Naive thymus-derived CD8-positive, alpha-beta T cell (primary cell): ENCODE measurements around the gene RGS6. TPM values are rescaled to one million over a fixed set of nuclear protein-coding genes. Genes with fewer than 3 reads are reported as not detected.

ENCODE experiments used
- ATAC-seq, 2 donors: fragments of 150-1000 bp; cut with Tn5 transposase in 1 of 2; sonication (Bioruptor Pico), chemical (Tn5 transposase) in 1 of 2; 1 replicate in 1 of 2; 2 replicates in 1 of 2; pipeline ENCODE4 v1.10.0; 2021; ENCODE audit warnings: mild to moderate bottlenecking in 2 of 2, moderate library complexity in 2 of 2
- POLR2A ChIA-PET: fragments of 350-600 bp; sonication (Branson Sonifier 250); formaldehyde crosslinking; loops from one replicate; lab custom pipeline; 2021; ENCODE audit warnings: antibody characterized with exemption; lab: Charles Lee
- DNase-seq, 10 donors: peaks; one replicate each; pipeline versions ENCODE4 v3.0.0 to v3.0.0-alpha.2; 2020 to 2022
- H3K27ac Mint-ChIP-seq, 10 donors: one replicate each; pipeline ENCODE4 v1.8.0; 2020 to 2022; ENCODE audit warnings: mild to moderate bottlenecking in 10 of 10, mixed read lengths in 10 of 10, moderate library complexity in 4 of 10, inconsistent platforms in 1 of 10
- H3K27me3 Mint-ChIP-seq, 5 donors: one replicate each; pipeline ENCODE4 v1.8.0; 2021 to 2022; ENCODE audit warnings: mixed read lengths in 5 of 5
- H3K36me3 Mint-ChIP-seq, 3 donors: one replicate each; pipeline ENCODE4 v1.8.0; 2020 to 2022; ENCODE audit warnings: mixed read lengths in 3 of 3, mild to moderate bottlenecking in 2 of 3, inconsistent platforms in 1 of 3
- H3K4me1 Mint-ChIP-seq, 4 donors: one replicate each; pipeline ENCODE4 v1.8.0; 2021 to 2022; ENCODE audit warnings: mixed read lengths in 4 of 4
- H3K4me3 Mint-ChIP-seq, 10 donors: one replicate each; pipeline ENCODE4 v1.8.0; 2020 to 2022; ENCODE audit warnings: mild to moderate bottlenecking in 10 of 10, mixed read lengths in 10 of 10, moderate library complexity in 6 of 10, inconsistent platforms in 1 of 10
- H3K9me3 Mint-ChIP-seq, 9 donors: one replicate each; pipeline ENCODE4 v1.8.0; 2020 to 2022; ENCODE audit warnings: mixed read lengths in 9 of 9, mild to moderate bottlenecking in 3 of 9, inconsistent platforms in 1 of 9, moderate library complexity in 1 of 9
- polyA plus RNA-seq, 3 donors: library from polyadenylated mRNA; unstranded; fragments of 300-500 nt; fragmentation: Illumina TruSeq; gene quantifications; one replicate each; pipeline ENCODE4 v1.2.3, GENCODE V29; 2021
- total RNA-seq, 8 experiments: library from RNA in 2 of 8; stranded (reverse) in 2 of 8; gene quantifications; one replicate each; pipeline ENCODE4 v1.2.3 and lab custom pipeline; 2021 to 2026

Gene RGS6
- total and polyA plus RNA-seq, 5 experiments from 2014 or later = not detected

DNA sequence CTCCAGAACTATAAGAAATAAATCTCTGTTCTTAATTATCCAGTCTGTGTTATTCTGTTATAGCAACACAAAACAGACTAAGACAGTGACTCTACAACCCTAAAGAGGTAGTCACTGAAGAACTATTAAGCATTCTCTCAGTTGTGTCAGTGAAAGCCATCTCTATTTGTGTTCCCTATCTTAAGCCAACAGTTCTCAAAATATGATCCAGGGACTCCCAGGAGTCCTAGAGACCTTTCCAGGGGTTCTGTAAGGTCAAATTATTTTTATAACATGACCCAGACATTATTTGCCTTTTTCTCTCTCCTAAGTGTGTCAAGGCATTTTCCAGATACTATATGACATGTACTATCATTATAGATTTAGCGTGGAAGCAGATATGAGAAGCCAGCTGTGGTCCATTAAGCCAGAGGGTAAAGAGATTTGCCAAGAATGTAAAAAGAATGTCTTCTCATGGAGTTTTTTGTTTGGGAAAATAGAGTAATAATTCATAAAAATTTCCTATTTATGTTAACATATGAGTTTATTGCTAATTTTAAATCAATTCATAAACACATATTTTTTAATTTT, 315.8 kb downstream of the RGS6 start:
- no peak for DNase-seq
- Mint-ChIP-seq H3K36me3 (peaks cover 0 to 14% (median 3%) of the 10 kb centered on the region in 3 donors), H3K27me3 (peaks cover 10 to 48% (median 25%) of the 10 kb centered on the region in 5 donors), H3K4me3 (no peak overlapping the region), H3K27ac (no peak overlapping the region), H3K9me3 (peaks cover 0 to 24% (median 12%) of the 10 kb centered on the region in 9 donors), H3K4me1 (no peaks in the 10 kb centered on the region)
- POLR2A ChIA-PET = no interaction called here
- no peak for ATAC-seq

DNA sequence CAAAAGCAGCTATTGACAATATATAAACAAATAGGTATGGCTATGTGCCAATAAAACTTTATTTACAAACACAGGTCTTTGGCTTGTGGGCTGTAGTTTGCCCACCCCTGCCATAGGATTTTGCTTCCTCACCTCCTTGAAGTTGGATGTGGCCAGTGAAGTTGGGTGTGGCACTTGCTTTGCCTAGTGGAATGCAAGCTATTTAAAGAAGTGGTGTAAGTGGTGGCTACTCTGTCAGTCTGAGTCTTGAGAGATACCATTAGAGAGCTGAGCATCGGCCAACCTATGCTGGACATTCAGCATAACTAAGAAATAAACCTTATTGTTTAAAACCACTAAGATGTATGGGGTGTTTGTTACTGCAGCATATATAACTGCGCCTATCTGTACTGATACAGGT, 321.3 kb downstream of the RGS6 start:
- no peaks in the 10 kb centered on the region for H3K36me3 Mint-ChIP-seq
- H3K9me3 Mint-ChIP-seq = peaks cover 0 to 4% (median 4%) of the 10 kb centered on the region in 9 donors
- peaks cover 3 to 10% (median 3%) of the 10 kb centered on the region in 5 donors for H3K27me3 Mint-ChIP-seq
- ATAC-seq (no peak), DNase-seq (no peak)
- POLR2A ChIA-PET = no interaction called here
- H3K4me1 Mint-ChIP-seq = no peaks in the 10 kb centered on the region
- H3K27ac Mint-ChIP-seq = no peak overlapping the region
- H3K4me3 Mint-ChIP-seq = no peak overlapping the region

DNA sequence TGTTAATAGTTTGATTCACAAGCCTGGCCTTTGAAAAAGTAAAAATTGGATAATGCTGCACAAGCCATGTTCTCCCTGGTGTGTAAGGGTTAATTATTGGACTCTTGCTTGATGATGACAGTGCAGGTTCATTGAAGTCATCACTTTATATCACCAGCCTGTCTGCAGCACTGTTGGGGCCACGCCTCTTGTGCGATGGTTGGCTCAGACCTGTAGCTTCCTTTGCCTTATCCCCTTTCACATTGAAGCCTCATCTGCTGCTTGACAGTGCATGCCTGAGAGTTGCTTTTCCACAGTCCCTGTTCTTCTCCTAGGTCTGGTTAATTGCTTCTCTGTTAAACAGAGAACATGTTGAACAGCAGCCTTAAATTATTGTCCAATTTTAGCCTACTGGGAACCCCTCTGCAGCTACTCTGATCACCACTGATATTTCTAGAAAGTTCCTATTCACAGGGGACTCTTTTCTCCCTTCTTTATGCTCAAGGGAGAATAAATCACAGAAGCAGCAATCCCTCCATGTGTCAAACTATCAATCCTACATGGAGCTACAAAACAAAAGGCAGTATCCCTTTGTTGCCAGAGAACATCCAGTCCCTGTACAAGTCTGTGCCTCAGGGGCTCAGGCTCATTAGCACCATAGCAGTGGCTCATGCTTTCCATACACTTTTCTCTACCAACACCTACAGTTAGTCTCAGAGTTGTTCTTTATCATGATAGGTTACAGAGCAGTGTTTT, 322.1 kb downstream of the RGS6 start:
- POLR2A ChIA-PET = no interaction called here
- H3K27me3 Mint-ChIP-seq = peaks cover 2 to 4% (median 3%) of the 10 kb centered on the region in 5 donors
- no peak overlapping the region for H3K4me3 Mint-ChIP-seq
- DNase-seq (no peak), ATAC-seq (no peak)
- H3K36me3 Mint-ChIP-seq = no peaks in the 10 kb centered on the region
- H3K9me3 Mint-ChIP-seq = peaks cover 0 to 4% (median 0%) of the 10 kb centered on the region in 9 donors
- no peak overlapping the region for H3K27ac Mint-ChIP-seq
- H3K4me1 Mint-ChIP-seq = no peaks in the 10 kb centered on the region

DNA sequence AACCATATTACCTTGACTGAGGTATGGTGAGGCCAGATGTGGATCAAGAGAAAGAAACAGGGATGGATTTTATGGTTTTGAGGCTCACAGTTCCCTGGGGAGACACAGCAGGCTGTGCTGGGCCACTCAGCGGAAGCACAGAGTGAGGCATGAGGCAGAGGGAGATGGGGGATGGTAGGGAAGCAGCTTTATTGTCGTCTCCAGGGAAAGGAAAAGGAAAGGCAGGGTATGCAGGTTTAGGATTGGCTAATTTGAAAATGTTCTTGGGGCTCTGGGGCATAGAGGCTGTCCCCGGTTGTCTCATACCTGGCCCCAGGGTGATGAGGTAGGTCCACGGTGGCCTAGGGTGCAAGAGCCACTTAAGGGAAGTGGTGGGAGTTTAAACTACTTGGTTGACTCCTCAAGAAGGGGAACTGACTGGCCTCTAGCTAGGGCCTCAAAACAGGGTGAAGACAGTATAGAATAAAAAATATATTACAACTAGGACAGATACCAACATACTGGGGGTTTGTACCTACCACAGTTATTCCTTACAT, 322.8 kb downstream of the RGS6 start:
- H3K4me1 Mint-ChIP-seq = no peaks in the 10 kb centered on the region
- H3K27me3 Mint-ChIP-seq = peaks cover 0 to 2% (median under 1%) of the 10 kb centered on the region in 5 donors
- no peak overlapping the region for H3K27ac Mint-ChIP-seq
- POLR2A ChIA-PET = no interaction called here
- DNase-seq (no peak), ATAC-seq (no peak)
- H3K4me3 Mint-ChIP-seq = no peak overlapping the region
- no peaks in the 10 kb centered on the region for H3K36me3 Mint-ChIP-seq
- H3K9me3 Mint-ChIP-seq = peaks cover 0 to 4% (median 0%) of the 10 kb centered on the region in 9 donors

DNA sequence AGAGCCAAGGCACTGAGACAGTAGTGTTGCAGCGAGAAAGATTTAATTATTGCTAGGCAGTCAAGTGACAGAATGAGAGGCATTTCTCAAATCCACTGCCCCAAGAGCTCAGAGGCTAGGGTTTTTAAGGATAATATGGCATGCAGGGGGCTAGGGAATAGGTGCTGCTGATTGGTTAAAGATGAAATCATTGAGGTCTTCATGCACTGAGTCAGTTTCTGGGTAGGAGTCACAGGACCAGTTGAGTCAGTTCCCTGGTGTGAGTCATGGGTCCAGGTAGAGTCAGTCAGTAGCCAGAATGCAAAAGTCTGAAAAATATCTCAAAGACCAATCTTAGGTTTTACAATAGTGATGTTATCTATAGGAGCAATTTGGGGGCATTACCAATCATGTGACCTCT, 323.8 kb downstream of the RGS6 start:
- H3K9me3 Mint-ChIP-seq = peaks cover 0 to 8% (median 0%) of the 10 kb centered on the region in 9 donors
- H3K4me1 Mint-ChIP-seq = no peaks in the 10 kb centered on the region
- H3K36me3 Mint-ChIP-seq = no peaks in the 10 kb centered on the region
- peaks cover 0 to 11% (median 3%) of the 10 kb centered on the region in 5 donors for H3K27me3 Mint-ChIP-seq
- POLR2A ChIA-PET = no interaction called here
- ATAC-seq (no peak), DNase-seq (no peak)
- no peak overlapping the region for H3K27ac Mint-ChIP-seq
- no peak overlapping the region for H3K4me3 Mint-ChIP-seq

DNA sequence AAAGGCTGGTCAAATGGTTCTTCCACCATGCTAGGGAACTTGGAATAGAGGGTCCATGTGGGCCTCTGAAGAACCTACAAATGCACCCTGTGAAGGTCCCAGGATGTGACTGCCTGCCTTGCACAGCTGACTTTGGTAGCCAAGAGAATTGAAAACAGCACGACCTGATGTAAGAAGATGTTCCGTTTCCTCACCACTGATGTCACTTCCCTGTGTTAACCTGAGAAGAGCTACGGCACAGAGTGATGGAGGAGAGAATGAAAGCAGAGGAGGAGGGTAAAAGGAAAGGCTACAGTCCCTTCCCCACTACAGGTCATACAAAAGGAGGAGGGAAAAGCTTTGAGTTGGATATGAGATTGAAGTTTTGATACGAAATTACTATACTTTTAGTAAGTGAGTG, 328.8 kb downstream of the RGS6 start:
- Mint-ChIP-seq H3K27me3 (peaks cover 5 to 17% (median 7%) of the 10 kb centered on the region in 5 donors), H3K4me1 (no peaks in the 10 kb centered on the region), H3K36me3 (no peaks in the 10 kb centered on the region), H3K27ac (no peak overlapping the region), H3K9me3 (peaks cover 0 to 9% (median 2%) of the 10 kb centered on the region in 9 donors), H3K4me3 (no peak overlapping the region)
- no peak for DNase-seq
- POLR2A ChIA-PET = no interaction called here
- ATAC-seq = no peak

DNA sequence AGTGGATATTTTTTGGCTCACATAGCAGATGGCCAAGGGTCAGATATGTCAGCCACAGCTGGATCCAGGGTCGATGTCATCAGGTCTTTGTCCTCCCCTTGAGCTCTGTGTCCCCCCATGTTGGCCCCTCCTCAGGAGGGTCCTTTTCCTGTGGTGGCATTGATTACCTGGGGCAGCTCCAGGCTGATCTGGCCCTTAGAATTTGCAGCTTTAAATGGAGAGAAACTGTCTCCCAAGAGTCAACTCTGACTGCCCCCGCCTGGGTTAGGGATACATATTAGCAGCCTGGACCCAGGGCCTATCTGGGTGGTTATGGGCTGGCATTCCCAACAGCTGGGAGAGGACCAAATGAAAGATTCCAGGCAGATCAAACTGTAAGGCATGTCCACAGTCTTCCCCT, 330.5 kb downstream of the RGS6 start:
- Mint-ChIP-seq H3K9me3 (peaks cover 0 to 9% (median 0%) of the 10 kb centered on the region in 9 donors), H3K4me3 (no peak overlapping the region), H3K4me1 (no peaks in the 10 kb centered on the region), H3K36me3 (no peaks in the 10 kb centered on the region), H3K27ac (no peak overlapping the region), H3K27me3 (peaks cover 5 to 23% (median 7%) of the 10 kb centered on the region in 5 donors)
- ATAC-seq (no peak), DNase-seq (no peak)
- POLR2A ChIA-PET = no interaction called here

DNA sequence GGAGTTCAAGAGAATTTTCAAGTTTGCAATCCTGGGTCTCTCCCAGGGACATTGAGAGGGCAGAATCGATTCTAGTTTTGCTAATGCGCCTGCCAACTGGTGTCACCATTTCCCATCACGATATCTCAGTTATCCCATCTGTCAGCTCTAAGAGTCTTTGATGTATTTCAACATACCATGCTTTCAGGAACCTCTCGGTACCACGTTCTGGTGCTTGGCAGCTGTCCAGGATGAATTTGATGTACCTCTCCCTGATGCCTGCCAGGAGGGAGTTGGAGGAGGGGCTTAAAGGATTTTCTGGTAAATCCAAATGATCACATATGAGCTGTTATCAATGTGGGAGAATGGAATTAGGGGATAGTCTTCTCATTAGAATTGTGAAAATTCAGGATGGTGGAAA, 332.5 kb downstream of the RGS6 start:
- no peaks in the 10 kb centered on the region for H3K36me3 Mint-ChIP-seq
- POLR2A ChIA-PET = no interaction called here
- H3K27me3 Mint-ChIP-seq = peaks cover 7 to 33% (median 14%) of the 10 kb centered on the region in 5 donors
- DNase-seq = no peak
- H3K4me1 Mint-ChIP-seq = no peaks in the 10 kb centered on the region
- H3K27ac Mint-ChIP-seq = no peak overlapping the region
- ATAC-seq = no peak
- H3K4me3 Mint-ChIP-seq = no peak overlapping the region
- H3K9me3 Mint-ChIP-seq = peaks cover 0 to 9% (median 0%) of the 10 kb centered on the region in 9 donors

DNA sequence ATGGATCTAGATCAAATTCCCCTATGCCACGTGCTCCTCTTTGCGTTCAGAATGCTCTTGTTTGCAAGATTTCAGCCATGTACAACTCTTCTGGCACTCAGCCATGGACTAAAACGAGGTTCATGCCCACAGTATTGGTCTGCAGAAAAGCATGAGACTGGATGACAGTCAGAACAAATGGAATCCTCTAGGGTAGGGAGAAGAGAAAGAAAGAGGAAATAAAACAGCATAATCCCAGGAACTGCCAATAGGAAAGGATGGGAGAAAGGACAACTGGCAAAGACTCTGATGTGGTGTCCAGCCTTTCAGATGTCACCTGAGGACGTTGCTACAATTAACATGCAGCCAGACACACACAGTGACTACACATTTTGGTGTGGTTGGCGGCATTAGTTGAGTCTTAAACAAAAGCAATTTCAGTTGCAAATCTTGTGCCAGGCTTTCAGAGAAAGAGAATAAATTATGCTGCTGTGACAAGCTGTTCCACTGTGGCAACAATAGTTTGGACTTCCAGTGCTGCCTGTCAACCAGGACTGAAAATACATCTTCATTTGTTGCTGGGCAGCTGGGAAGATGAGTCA, 338.0 kb downstream of the RGS6 start:
- H3K36me3 Mint-ChIP-seq = no peaks in the 10 kb centered on the region
- no peak overlapping the region for H3K4me3 Mint-ChIP-seq
- H3K4me1 Mint-ChIP-seq = no peaks in the 10 kb centered on the region
- H3K27me3 Mint-ChIP-seq = peaks cover 5 to 42% (median 17%) of the 10 kb centered on the region in 5 donors
- ATAC-seq (no peak), DNase-seq (no peak)
- POLR2A ChIA-PET = no interaction called here
- H3K27ac Mint-ChIP-seq = no peak overlapping the region
- no peaks in the 10 kb centered on the region for H3K9me3 Mint-ChIP-seq

DNA sequence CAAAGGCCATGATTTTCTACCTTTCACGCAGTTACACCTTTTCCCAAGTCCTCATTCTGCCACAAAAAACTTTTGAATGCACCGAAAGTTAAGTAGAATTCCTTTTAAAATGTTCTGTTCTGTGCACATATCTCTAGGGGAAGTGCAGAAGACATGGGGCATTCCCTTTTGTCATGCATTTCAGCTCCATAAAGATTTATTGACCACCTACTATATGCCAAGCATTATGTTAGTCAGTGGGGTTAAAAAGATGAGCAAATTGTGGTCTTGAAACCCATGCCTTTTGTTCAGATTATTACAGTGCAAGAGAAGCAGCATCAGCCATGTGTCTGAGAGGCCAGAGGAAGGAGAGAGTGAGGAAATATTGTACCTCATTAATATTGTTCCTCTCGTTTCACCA, 338.5 kb downstream of the RGS6 start:
- DNase-seq = no peak
- H3K27ac Mint-ChIP-seq = no peak overlapping the region
- H3K9me3 Mint-ChIP-seq = no peaks in the 10 kb centered on the region
- ATAC-seq = no peak
- H3K4me1 Mint-ChIP-seq = no peaks in the 10 kb centered on the region
- H3K36me3 Mint-ChIP-seq = no peaks in the 10 kb centered on the region
- no peak overlapping the region for H3K4me3 Mint-ChIP-seq
- POLR2A ChIA-PET = no interaction called here
- peaks cover 6 to 38% (median 14%) of the 10 kb centered on the region in 5 donors for H3K27me3 Mint-ChIP-seq

DNA sequence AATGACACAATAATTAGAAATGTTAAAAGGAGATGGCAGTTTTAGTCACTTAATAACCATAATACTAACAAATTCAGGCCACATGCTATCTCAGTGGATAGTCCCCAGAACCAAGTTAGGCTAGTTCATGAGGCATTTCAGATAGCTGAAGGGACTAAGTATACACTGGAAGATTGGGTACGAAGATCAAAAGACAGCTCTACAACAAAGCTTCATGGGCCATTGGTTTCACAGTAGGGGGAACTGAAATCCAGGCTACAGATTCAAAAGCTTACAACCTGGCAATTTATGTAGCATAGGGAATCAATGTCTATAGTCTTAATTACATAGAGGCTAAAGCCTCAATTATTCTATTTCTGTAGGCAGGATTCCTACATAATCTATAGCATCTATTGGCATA, 343.0 kb downstream of the RGS6 start:
- Mint-ChIP-seq H3K27me3 (peaks cover 0 to 13% (median 4%) of the 10 kb centered on the region in 5 donors), H3K27ac (no peak overlapping the region), H3K9me3 (no peaks in the 10 kb centered on the region), H3K36me3 (no peaks in the 10 kb centered on the region), H3K4me3 (no peak overlapping the region), H3K4me1 (no peaks in the 10 kb centered on the region)
- no peak for DNase-seq
- POLR2A ChIA-PET = no interaction called here
- ATAC-seq = no peak

DNA sequence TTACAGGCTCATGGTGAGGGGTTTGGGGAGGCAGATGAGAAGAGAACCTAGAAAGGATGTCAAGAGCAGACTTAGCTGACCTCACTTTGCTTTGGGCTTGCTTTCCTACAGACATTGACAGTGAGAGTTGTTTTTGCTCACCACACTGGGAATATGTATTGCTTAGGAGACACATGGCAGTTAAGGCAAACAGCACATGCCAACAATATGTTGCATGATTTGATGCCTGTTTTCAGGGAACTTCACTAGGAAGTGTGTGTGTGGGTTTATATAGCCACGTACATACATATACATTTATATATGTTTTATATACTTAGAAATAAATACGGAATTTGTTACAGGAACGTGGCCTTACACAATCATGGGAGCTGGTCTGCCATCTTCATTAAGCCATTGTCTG, 346.1 kb downstream of the RGS6 start:
- no peak overlapping the region for H3K4me3 Mint-ChIP-seq
- DNase-seq (no peak), ATAC-seq (no peak)
- peaks cover 0 to 4% (median 0%) of the 10 kb centered on the region in 5 donors for H3K27me3 Mint-ChIP-seq
- no peaks in the 10 kb centered on the region for H3K4me1 Mint-ChIP-seq
- H3K9me3 Mint-ChIP-seq = peaks cover 0 to 8% (median 6%) of the 10 kb centered on the region in 9 donors
- H3K36me3 Mint-ChIP-seq = no peaks in the 10 kb centered on the region
- H3K27ac Mint-ChIP-seq = no peak overlapping the region
- POLR2A ChIA-PET = no interaction called here

DNA sequence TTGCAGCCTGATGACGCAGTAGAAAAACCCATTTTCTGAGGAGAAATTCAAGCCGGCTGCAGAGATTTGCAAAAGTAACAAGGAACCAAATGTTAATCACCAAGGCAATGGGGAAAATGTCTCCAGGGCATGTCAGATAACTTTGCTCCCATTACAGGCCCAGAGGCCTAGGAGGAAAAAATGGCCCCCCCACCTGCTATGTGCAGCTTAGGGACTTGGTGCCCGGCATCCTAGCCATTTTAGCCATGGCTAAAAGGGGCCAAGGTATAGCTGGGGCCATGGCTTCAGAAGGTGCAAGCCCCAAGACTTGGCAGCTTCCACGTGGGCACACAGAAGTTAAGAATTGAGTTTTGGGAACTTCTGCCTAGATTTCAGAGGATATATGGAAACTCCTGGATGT, 351.9 kb downstream of the RGS6 start:
- H3K27me3 Mint-ChIP-seq = peaks cover 3 to 17% (median 9%) of the 10 kb centered on the region in 5 donors
- peaks cover 0 to 20% (median 3%) of the 10 kb centered on the region in 3 donors for H3K36me3 Mint-ChIP-seq
- POLR2A ChIA-PET = no interaction called here
- H3K4me1 Mint-ChIP-seq = no peaks in the 10 kb centered on the region
- ATAC-seq = no peak
- H3K9me3 Mint-ChIP-seq = peaks cover 11 to 46% (median 29%) of the 10 kb centered on the region in 9 donors
- no peak overlapping the region for H3K4me3 Mint-ChIP-seq
- no peak for DNase-seq
- H3K27ac Mint-ChIP-seq = no peak overlapping the region
